DLD1 (cell line): ENCODE results near the gene MET.

Experiments used
- in situ Hi-C: cut with HindIII; loops from 2 replicates; pipeline ENCODE4 v1.10.0; 2017; ENCODE audit warnings: low sequenced_read_pairs

The MET gene

GRCh38 chr7:116671681-116672595 is at the start of gene MET:
Gene MET (plus strand): TSS chr7:116672196. CDS start chr7:116699085, 26,889 bp downstream.
- in situ Hi-C loops: no loop called here

GRCh38 chr7:116626886-116627285 is 45.1 kb upstream of the MET start:
- in situ Hi-C loops: loop anchor here (25.0 kb wide), 1 partner anchor 235 kb away; the partner anchor contains the start of gene CAPZA2

GRCh38 chr7:116629051-116629463 is 42.9 kb upstream of the MET start:
- in situ Hi-C loops: loop anchor here (25.0 kb wide), 1 partner anchor 233 kb away; the partner anchor contains the start of gene CAPZA2

- in situ Hi-C loops: loop anchor here (25.0 kb wide), 1 partner anchor 232 kb away; the partner anchor contains the start of gene CAPZA2
Observed at GRCh38 chr7:116630357-116630756, 41.6 kb upstream of the MET start.

GRCh38 chr7:116630932-116631671 is 40.9 kb upstream of the MET start:
- in situ Hi-C loops: loop anchor here (25.0 kb wide), 1 partner anchor 231 kb away; the partner anchor contains the start of gene CAPZA2

- in situ Hi-C loops: loop anchor here (25.0 kb wide), 1 partner anchor 231 kb away; the partner anchor contains the start of gene CAPZA2
Observed at GRCh38 chr7:116631676-116632075, 40.3 kb upstream of the MET start.

GRCh38 chr7:116632384-116632783 is 39.6 kb upstream of the MET start:
- in situ Hi-C loops: loop anchor here (25.0 kb wide), 1 partner anchor 230 kb away; the partner anchor contains the start of gene CAPZA2

GRCh38 chr7:116633131-116633988 is 38.6 kb upstream of the MET start:
- in situ Hi-C loops: loop anchor here (25.0 kb wide), 1 partner anchor 229 kb away; the partner anchor contains the start of gene CAPZA2

GRCh38 chr7:116636997-116637396 is 35.0 kb upstream of the MET start:
- in situ Hi-C loops: loop anchor here (25.0 kb wide), 1 partner anchor 225 kb away; the partner anchor contains the start of gene CAPZA2

- in situ Hi-C loops: loop anchor here (25.0 kb wide), 1 partner anchor 224 kb away; the partner anchor contains the start of gene CAPZA2
Observed at GRCh38 chr7:116638592-116638991, 33.4 kb upstream of the MET start.

GRCh38 chr7:116641551-116642153 is 30.3 kb upstream of the MET start:
- in situ Hi-C loops: loop anchor here (25.0 kb wide), 1 partner anchor 221 kb away; the partner anchor contains the start of gene CAPZA2

- in situ Hi-C loops: loop anchor here (25.0 kb wide), 1 partner anchor 219 kb away; the partner anchor contains the start of gene CAPZA2
Observed at GRCh38 chr7:116643148-116643547, 28.8 kb upstream of the MET start.

GRCh38 chr7:116644628-116645027 is 27.4 kb upstream of the MET start:
- in situ Hi-C loops: loop anchor here (25.0 kb wide), 1 partner anchor 218 kb away; the partner anchor contains the start of gene CAPZA2

- in situ Hi-C loops: loop anchor here (25.0 kb wide), 1 partner anchor 215 kb away; the partner anchor contains the start of gene CAPZA2
Observed at GRCh38 chr7:116647290-116647689, 24.7 kb upstream of the MET start.

- in situ Hi-C loops: loop anchor here (25.0 kb wide), 1 partner anchor 214 kb away; the partner anchor contains the start of gene CAPZA2
Observed at GRCh38 chr7:116647861-116648260, 24.1 kb upstream of the MET start.

- in situ Hi-C loops: no loop called here
Observed at GRCh38 chr7:116650436-116650835, 21.6 kb upstream of the MET start.

GRCh38 chr7:116652793-116653192 is 19.2 kb upstream of the MET start:
- in situ Hi-C loops: no loop called here

- in situ Hi-C loops: no loop called here
Observed at GRCh38 chr7:116653204-116653603, 18.8 kb upstream of the MET start.

GRCh38 chr7:116653646-116654045 is 18.4 kb upstream of the MET start:
- in situ Hi-C loops: no loop called here
